ENCODE data around the gene TADA2A. TPM values are rescaled to one million over a fixed set of nuclear protein-coding genes. Genes with fewer than 3 reads are reported as not detected.

TADA2A gene, protein sequence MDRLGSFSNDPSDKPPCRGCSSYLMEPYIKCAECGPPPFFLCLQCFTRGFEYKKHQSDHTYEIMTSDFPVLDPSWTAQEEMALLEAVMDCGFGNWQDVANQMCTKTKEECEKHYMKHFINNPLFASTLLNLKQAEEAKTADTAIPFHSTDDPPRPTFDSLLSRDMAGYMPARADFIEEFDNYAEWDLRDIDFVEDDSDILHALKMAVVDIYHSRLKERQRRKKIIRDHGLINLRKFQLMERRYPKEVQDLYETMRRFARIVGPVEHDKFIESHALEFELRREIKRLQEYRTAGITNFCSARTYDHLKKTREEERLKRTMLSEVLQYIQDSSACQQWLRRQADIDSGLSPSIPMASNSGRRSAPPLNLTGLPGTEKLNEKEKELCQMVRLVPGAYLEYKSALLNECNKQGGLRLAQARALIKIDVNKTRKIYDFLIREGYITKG
- 56.0 TPM for total RNA-seq

DNA sequence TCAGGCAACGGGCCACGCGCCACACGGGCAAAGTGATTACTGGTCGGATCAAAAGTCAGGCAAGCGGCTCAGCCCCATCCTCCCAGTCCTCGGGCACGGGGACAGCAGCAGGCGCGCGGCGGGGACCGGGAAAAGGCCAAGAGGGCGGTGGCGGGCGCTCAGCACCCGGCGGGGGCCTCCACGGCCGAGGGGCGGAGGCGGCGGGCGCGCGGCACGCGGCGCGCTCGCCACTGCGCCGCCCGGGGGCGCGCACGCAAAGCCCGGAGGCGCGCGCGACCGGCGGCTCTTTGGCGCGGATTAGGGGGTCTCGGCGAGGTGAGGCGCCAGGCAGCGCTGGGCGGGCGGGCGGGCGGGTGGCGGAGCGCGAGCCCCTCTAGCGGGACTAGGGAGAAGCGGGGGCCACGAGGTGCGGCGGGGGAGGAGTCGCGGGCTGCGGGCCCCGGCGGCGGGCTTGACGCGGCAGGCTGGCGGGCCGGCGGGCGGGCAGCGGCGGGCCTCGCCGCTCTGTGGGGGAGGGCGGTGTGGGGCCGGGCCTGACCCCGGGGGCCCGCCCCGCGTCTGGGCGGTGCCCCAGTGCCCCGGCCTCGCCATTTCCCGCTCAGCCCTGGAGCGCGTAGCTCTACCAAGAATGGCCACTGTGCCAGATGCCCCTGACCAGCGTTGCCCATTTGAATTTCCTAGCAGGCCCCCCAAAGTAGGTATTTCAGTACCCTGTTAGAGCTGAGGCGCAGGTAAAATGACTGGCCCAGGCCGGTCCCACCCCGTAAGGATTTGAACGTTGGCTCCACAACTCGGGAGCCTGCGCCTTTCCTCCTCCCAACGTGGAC lies at the start of gene TADA2A, which contains the start of gene ACACA:
Gene TADA2A (plus strand): TSS at position 252 of the 827 bp plus-strand sequence. CDS start 4,480 bp downstream, outside the sequence.
Gene ACACA (minus strand): TSS at position 202 of the 827 bp plus-strand sequence. CDS start 537 bp downstream, outside the sequence.
- DNase-seq, result peak; percentile 73

- DNase-seq, result peak; percentile 52
Observed at GRCh38 chr17:37358098-37358829, 48.4 kb upstream of the TADA2A start.

DNA sequence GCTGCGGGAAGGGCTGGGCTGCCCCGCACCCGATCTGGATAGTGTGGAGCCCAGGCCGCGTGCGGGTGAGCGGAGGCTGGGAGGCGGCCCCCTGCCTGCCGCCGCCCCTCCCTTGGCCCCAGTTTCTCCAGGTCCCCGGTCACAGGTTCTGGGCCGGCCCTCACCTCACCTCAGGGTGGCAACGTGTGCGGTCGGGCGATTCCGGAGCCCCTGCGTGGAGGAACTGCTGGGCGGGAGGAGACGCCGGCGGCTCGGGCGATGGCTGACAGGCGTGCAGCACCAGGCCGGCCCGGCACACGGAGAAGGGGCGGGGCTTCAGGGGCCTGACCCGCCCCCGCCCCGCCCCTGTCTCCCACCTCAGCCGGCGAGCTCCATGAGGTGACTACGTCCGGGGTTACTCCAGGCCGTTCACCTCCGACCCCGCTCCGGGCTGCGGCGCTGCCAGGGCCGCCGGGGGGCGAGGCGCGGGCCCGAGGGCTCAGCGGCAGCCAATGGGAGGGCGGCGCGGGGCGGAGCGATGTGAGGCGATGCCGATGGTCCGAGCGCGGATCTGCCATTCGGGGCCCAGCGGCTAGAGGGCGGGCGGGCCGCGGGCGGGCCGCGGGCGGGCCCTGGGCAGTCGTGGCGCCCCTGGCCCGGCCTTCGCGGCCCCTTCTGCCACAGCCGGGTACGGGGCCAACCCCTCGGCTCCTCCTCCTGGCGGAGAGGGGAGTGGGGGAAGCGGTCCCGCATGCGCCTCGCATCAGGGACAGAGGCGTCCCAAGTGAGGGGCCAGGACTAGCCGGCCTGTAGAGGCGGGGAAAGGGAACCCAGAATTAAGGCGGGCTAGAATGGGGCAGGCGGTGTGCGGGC lies 47.6 kb upstream of the TADA2A start:
- DNase-seq, result peak; percentile 89

GRCh38 chr17:37359682-37360188 lies 47.0 kb upstream of the TADA2A start:
- peak; percentile 35 for DNase-seq

GRCh38 chr17:37360632-37361031 lies 46.1 kb upstream of the TADA2A start:
- DNase-seq, result no peak

DNA sequence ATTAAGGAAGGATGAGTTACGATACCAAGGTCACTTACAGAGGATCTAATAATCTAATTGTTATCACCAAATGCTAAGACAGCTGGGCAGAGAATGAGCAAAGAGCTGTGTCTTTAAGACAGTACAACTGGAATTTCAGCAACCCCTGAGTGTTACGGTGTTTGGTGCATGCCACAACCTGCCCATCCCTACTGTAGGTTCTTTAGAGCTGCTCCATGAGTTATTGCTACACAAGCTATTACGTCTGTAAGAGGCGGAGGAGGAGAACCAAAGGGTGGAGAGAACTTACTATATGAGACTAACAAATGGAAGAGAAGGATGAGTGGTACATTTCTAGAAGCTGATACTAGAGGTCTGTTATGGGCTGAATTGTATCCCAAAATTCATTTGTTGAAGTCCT lies 45.1 kb upstream of the TADA2A start:
- DNase-seq, result no peak

- DNase-seq, result no peak
Observed at GRCh38 chr17:37365589-37365988, 41.1 kb upstream of the TADA2A start.

- no peak for DNase-seq
Observed at GRCh38 chr17:37368577-37368976, 38.1 kb upstream of the TADA2A start.

- peak; percentile 53 for DNase-seq
Observed at GRCh38 chr17:37373530-37374159, 33.0 kb upstream of the TADA2A start.

- no peak for DNase-seq
Observed at GRCh38 chr17:37375706-37376105, 31.0 kb upstream of the TADA2A start, which contains the start of gene C17orf78. Gene C17orf78, plus strand, starts transcription at chr17:37375985. Its CDS starts 108 bp downstream, at chr17:37376093.

DNA sequence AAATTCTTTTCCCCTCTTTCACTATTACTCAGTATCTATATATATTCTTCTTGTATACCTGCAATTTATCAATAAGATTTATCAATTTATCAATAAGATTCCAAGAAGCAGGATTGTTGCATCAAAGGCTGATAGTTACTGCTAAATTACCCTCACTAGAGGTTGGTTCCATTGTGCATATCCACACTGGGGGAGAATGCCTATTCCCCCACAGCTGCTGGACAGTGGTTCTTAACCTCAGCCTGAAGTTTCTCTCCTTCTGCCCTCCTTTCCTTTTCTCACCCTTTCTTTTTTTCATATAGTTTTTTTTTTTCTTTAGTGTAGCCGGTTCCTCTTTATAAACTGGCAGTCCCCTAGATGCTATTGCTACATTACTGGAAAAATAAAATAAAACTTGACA lies 24.6 kb upstream of the TADA2A start:
- DNase-seq, result no peak

DNA sequence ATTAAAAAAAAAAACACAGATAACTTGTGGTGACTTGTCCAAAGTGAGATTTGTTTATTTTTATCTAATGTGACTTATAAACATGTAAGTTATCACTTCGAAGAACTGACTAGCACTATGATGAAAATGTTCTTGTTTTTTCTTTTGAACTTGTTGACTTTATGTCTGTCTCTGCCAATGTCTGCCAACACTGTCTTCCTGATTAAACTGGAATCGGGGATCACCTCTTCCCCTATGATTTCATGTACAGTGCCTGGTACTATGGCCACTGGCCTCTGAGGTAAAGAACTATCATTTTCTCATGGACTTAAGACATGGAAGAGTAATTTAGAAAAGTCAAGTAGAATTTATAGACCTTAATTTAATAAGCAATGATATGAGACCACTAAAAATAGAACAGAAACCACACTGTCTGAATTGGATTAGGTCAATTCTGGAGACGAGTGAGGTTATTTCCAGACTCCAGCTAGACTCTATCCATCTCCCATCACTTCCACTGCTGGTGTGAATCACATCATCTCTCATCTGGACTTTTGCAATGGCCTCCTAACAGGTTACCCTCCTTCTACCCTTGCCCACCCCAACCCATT lies 22.0 kb upstream of the TADA2A start:
- no peak for DNase-seq

GRCh38 chr17:37385474-37385990 lies 21.2 kb upstream of the TADA2A start:
- DNase-seq, result no peak

DNA sequence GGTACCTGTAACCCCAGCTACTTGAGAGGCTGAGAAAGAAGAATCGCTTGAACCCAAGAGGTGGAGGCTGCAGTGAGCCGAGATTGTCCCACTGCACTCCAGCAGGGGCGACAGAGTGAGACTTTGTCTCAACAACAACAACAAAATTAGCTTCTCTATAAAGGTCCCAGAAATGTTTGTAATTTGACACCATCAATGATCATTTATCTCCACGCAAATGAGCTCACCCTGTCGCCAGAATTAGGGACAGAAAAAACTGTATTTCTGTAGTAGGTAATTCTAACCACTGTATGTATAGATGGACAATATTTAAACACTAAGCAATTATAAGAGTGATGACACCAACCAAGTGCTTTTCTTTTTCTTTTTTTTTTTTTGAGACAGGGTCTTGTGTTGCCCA lies 20.2 kb upstream of the TADA2A start:
- DNase-seq, result no peak

DNA sequence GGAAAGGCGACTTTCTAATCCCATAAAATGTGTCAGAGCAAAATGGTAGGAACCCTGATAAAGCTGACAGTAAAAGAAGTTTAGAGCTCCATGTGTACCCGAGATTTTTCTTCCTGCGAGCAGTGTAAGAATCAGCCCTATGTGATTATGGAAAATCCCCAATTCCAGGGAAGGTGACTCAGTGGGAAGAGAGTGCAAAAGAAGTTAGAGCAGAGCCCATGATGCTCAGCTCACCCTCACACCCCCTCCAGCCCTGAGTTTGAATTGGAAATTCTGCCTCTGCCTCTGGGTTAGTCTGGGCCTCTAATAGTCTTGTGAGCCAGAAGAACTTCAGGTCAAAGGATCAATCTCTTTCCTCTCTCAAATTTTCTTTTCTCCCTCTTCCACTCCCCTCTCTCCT lies 18.4 kb upstream of the TADA2A start:
- DNase-seq, result no peak

- no peak for DNase-seq
Observed at GRCh38 chr17:37389160-37389559, 17.5 kb upstream of the TADA2A start.

- DNase-seq, result no peak
Observed at GRCh38 chr17:37391146-37391545, 15.5 kb upstream of the TADA2A start.

DNA sequence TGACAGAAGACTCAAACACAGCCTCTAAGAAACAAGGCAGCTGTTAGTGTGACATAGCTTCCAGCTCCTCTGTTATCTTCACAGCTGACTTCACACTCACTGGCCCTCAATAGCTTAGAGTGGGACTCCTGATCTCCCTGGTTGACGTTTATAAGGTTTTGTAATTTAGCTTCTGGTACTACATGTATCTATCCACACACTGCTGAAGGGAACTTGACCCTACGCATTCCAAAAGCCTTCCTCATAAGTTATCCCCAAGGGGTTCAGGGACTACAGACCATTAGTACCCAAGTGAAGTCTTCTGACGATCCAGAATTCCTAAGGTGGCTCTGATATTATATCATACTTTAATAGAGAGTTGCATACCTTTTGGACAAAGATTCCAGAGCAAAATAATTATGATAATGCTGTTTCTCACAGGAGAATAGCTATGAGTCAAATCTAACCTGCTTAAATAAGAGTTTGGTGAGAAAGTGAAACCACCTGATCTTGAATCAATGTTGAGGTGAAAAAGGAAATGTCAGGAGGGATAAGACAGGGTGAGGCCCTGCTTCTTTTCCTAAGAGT lies 14.6 kb upstream of the TADA2A start:
- no peak for DNase-seq

DNA sequence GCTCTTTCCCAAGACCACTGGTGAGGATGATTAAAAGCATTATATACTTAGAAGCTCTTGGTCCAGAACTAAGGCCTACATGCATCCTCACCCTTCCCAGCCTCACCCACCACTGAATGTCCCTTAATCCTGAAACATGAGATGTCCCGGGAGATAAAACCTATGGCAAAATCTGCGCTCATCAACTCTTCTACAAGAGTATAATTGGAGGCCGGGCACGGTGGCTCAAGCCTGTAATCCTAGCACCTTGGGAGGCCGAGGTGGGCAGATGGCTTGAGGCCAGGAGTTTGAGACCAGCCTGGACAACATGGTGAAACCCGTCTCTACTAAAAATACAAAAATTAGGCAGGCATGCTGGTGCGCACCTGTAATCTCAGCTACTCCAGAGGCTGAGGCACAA lies 13.3 kb upstream of the TADA2A start:
- no peak for DNase-seq
